ENCODE results near the gene PROKR1.

DNA sequence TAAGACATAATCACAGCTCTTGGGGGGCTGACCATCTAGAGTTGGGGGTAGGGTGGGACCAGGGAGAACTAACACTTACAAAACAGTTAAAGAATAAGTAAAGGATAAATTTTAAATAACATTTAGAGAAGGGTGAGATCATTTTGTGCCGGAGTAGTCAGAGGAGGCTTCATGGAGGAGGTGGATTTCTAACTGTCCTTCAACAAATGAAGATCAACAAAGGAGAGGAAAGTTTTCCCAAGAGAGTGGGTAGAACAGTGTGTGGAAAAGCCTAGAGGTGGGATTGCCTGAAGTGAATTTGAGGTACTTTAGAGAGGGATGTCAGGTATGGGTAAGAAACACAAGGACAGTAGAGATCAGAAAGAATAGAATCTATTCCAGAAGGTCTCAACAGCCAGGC, 7.3 kb downstream of the PROKR1 start:
- TF ChIP-seq ZNF274 (IDR thresholded peaks at IDR 0.05; ENCODE audit: low read depth, low read length) (no peak), SUZ12 (IDR thresholded peaks at IDR 0.05; ENCODE audit: extremely low read depth, insufficient read depth, insufficient read length) (no peak)

Measured in NT2/D1 (cell line).